ENCODE measurements around the gene ANO3.
A peak's percentile ranks its signal among the peaks of the same experiment; 100 is the strongest.
"Not testable (repeated sequence)": the region's sequence is repeated elsewhere in the genome, so short reads cannot be mapped to it uniquely, and the experiment has no call there.

ANO3 gene

GRCh38 chr11:26331911-26332571, at the start of gene ANO3:
TSS of gene ANO3 (plus strand) at chr11:26332130. CDS start at chr11:26332276, 146 bp downstream.
- DNase-seq (ENCODE audit: low read depth in 2 of 2), result peak in 1 of 2 donors; percentile 0

GRCh38 chr11:26283852-26284408, 48.0 kb upstream of the ANO3 start:
- DNase-seq (ENCODE audit: low read depth in 2 of 2), result no peak

GRCh38 chr11:26285608-26286007, 46.3 kb upstream of the ANO3 start:
- no peak for DNase-seq (ENCODE audit: low read depth in 2 of 2)

GRCh38 chr11:26286472-26287066, 45.4 kb upstream of the ANO3 start:
- DNase-seq (ENCODE audit: low read depth in 2 of 2), result no peak

- DNase-seq (ENCODE audit: low read depth in 2 of 2), result no peak
These were observed 44.8 kb upstream of the ANO3 start for GRCh38 chr11:26287067-26287518.

DNA sequence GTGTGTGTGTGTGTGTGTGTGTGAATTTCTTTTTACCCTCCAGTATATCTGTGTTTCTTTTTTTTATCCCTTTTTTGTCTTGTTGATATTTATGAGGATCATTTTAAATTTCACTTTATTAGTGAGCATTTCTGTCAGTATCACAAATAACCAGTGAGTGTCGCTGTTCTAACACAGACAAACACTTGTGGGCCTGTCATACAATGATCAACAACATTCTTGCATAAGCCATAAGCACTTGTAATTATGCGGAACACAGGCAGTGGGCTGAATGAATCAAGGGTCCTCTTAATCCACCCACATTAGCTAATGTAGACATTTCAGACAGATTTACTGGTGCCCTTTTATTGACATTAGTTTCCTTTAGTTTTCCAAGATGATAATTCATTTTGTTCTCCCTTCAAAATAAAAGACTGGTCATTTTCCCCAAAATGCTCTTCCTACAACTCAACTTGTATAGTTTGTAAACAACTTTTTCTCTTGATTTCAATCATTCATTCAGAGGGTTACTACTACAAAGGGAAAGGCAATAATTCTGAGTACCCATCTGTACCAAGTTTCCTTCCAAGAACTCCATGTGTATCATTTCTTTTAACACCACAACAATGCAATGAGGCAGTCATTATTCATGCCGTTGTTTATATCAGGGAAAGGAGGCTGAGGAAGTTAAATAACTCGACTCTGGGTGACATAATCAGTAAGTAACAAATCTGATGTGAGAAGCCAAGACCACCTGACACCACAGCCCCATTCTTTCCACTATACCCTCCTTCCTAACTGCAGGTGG, 34.5 kb upstream of the ANO3 start:
- DNase-seq (ENCODE audit: low read depth in 2 of 2), result no peak

DNA sequence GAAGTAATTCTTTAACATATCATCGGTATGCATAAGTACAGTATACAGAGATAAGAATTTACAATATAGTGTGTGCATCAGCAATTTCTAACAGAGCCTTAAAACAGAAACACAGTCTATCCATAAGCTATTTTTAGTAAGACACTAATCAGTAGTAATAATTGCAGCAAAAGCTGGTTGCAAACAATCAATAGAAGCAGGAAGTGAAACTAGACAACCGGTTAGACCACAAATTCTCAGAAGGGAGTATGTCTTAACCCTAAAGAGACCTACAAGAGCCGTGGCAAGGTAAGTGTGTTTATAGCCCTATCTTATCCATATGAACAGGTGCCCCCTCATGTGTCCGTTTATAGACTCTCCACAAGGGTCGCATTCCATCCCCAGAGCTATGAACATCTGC, 15.6 kb upstream of the ANO3 start:
- DNase-seq (ENCODE audit: low read depth in 2 of 2), result not testable (repeated sequence)

GRCh38 chr11:26319906-26320305, 12.0 kb upstream of the ANO3 start:
- no peak for DNase-seq (ENCODE audit: low read depth in 2 of 2)

- DNase-seq (ENCODE audit: low read depth in 2 of 2), result no peak
These were observed 10.4 kb upstream of the ANO3 start for GRCh38 chr11:26321516-26321915.

- DNase-seq (ENCODE audit: low read depth in 2 of 2), result no peak
These were observed 9.4 kb upstream of the ANO3 start for GRCh38 chr11:26322335-26323067.

- DNase-seq (ENCODE audit: low read depth in 2 of 2), result no peak
These were observed 8.1 kb upstream of the ANO3 start for GRCh38 chr11:26323837-26324236.

DNA sequence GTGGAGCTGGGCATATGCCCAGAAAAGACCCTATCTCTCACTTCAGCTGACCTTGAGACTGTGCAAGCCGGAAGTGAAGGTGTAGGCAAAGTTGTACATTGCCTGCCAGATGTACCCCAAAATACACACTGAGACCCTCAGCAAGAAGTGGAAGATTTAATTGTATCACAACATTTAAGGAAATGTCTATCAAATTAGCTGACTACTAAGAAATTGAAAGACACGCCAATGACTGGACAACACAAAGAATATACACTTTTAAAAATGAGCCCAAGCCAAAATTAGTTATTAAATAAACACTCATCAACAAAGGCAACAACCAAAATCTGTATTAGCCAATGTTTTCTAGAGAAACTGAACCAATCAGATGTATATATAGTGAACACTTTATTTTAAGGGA, 7.7 kb upstream of the ANO3 start:
- DNase-seq (ENCODE audit: low read depth in 2 of 2), result no peak

- no peak for DNase-seq (ENCODE audit: low read depth in 2 of 2)
These were observed 5.0 kb upstream of the ANO3 start for GRCh38 chr11:26326793-26327400.

- no peak for DNase-seq (ENCODE audit: low read depth in 2 of 2)
These were observed 2.7 kb upstream of the ANO3 start for GRCh38 chr11:26329206-26329605.

GRCh38 chr11:26330262-26330661, 1.7 kb upstream of the ANO3 start:
- no peak for DNase-seq (ENCODE audit: low read depth in 2 of 2)

- no peak for DNase-seq (ENCODE audit: low read depth in 2 of 2)
These were observed 614 bp downstream of the ANO3 start for GRCh38 chr11:26332572-26332915.

DNA sequence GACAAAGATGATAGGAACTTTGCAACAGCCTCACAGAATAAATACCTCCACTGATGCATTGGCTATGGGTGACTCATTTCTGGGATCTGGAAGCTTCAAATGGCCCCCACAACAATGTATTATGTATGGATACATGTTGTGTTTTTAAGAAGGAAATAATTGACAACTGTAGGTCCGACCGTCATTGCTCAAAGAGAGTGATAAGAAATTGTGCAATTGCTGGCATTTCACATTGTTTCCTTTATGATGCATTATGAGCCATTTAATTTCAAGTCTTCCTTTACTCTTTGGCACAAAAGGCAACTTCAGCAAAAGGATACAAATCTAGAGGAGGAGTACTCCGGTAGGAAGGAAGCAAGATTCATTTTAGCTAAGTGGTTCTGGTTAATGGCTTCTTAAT, 2.0 kb downstream of the ANO3 start:
- no peak for DNase-seq (ENCODE audit: low read depth in 2 of 2)

GRCh38 chr11:26335903-26336302, 4.0 kb downstream of the ANO3 start:
- no peak for DNase-seq (ENCODE audit: low read depth in 2 of 2)

DNA sequence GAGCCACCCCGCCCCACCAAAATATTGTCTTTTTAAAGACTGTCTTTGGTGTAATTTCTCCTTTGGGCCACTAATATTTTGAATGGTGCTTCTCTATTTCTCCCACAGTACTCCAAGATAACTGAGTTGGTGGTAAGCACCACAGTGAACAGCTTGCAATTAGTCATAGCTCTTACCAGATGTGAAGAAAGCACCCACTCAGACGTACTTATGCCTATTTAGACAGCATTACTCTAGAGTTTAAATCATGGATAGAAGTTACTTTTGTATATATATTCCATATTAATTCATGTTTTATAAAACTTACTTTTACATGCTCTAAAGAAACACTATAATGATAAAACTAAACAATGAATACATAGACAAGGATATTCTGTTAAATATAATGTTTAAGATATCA, 12.7 kb downstream of the ANO3 start:
- DNase-seq (ENCODE audit: low read depth in 2 of 2), result no peak

DNA sequence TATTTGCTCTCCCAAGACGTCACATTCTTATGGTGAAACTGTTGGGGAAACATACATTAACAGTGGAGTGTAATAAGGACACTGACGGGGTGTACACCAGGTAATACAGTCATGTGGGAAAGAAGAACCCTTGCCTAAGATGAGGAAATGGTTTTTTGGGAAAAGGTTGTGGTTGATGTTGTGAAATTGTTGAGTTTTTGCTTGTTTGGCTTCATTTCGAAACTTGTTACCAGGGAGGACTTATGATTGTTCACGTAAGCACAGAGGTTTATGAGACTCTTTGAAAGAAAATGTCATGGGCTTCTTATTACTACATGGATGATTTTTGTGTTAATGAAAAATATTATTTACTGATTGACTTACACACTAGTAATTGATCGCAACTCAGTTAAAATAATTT, 16.8 kb downstream of the ANO3 start:
- DNase-seq (ENCODE audit: low read depth in 2 of 2), result no peak

DNA sequence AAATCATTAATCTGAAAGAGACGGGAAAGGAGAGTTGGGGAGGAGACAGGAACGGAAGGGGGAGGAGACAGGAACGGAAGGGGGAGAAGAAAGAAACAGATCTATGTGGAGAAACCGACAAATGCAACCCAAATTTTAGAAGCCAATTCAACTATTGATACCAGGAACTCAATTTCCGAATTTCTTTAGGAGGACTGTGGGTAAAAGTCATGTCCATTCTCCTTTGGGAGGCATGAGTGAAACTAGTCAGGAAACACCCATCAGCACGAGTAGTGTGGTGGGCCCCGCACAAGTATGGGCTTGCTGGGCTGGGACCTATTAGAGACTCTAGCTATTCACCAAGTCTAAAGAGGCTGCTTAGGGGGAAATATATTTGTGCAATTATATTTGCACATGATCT, 18.1 kb downstream of the ANO3 start:
- DNase-seq (ENCODE audit: low read depth in 2 of 2), result no peak

DNA sequence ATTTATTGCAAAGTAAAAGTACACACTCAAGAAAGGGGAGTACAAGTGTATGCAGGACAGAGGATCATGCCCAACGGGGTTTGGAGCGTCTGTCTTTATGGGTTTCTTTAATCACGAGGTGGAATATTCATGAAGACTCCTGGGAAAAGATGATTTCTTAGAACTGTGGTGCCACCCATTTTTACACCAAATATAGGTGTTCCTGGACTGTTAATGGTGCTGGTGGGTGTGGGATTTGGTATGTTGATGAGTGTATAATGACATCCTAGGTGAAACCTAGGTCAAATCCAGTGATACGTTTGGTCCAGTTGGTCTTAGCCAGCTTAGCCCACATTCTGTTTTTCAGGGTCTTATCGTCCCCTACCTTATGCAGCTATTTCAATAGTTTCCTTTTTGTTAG, 21.1 kb downstream of the ANO3 start:
- DNase-seq (ENCODE audit: low read depth in 2 of 2), result no peak
